GM19324 (cell line): ENCODE results near the gene PCDHGA4.
"Not testable (repeated sequence)": the region's sequence is repeated elsewhere in the genome, so short reads cannot be mapped to it uniquely, and the experiment has no call there.

Source experiments
- ATAC-seq: cut with Tn5 transposase; IDR thresholded peaks from one replicate; pipeline ENCODE4 v1.9.1; 2021; ENCODE audit warnings: mild to moderate bottlenecking, moderate library complexity; ENCODE audit not compliant: unreplicated experiment, low FRiP score

PCDHGA4 gene

DNA sequence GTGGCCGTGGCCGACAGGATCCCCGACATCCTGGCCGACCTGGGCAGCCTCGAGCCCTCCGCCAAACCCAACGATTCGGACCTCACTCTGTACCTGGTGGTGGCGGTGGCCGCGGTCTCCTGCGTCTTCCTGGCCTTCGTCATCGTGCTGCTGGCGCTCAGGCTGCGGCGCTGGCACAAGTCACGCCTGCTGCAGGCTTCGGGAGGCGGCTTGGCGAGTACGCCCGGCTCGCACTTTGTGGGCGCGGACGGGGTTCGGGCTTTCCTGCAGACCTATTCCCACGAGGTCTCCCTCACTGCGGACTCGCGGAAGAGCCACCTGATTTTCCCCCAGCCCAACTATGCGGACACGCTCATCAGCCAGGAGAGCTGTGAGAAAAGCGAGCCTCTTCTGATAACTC, 8.8 kb upstream of the PCDHGA4 start:
- ATAC-seq, result not testable (repeated sequence)

GRCh38 chr5:141349917-141350619, 4.8 kb upstream of the PCDHGA4 start, which contains the start of gene PCDHGB1:
Gene PCDHGB1, plus strand, starts transcription at chr5:141350099. Its CDS starts 162 bp downstream, at chr5:141350261.
- no peak for ATAC-seq

DNA sequence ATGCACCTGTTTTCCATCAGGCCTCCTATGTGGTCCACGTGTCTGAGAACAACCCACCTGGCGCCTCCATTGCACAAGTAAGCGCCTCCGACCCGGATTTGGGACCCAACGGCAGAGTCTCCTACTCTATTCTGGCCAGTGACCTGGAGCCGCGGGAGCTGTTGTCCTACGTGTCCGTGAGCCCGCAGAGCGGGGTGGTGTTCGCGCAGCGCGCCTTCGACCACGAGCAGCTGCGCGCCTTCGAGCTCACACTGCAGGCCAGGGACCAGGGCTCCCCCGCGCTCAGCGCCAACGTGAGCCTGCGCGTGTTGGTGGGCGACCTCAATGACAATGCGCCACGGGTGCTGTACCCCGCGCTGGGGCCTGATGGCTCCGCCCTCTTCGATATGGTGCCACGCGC, 3.2 kb upstream of the PCDHGA4 start:
- no peak for ATAC-seq

- no peak for ATAC-seq
These were observed 820 bp downstream of the PCDHGA4 start for GRCh38 chr5:141355641-141356040.

DNA sequence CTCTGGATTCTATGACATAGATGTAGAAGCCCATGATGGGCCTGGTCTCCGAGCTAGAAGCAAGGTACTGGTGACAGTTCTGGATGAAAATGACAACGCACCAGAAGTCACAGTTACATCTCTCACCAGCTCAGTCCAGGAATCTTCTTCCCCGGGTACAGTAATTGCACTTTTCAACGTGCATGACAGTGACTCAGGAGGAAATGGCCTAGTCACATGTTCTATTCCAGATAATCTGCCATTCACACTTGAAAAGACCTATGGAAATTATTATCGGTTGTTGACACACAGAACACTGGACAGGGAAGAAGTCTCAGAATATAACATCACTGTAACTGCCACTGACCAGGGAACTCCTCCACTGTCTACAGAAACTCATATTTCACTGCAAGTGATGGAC, 1.3 kb downstream of the PCDHGA4 start:
- ATAC-seq, result no peak

GRCh38 chr5:141356950-141357349, 2.1 kb downstream of the PCDHGA4 start:
- no peak for ATAC-seq

DNA sequence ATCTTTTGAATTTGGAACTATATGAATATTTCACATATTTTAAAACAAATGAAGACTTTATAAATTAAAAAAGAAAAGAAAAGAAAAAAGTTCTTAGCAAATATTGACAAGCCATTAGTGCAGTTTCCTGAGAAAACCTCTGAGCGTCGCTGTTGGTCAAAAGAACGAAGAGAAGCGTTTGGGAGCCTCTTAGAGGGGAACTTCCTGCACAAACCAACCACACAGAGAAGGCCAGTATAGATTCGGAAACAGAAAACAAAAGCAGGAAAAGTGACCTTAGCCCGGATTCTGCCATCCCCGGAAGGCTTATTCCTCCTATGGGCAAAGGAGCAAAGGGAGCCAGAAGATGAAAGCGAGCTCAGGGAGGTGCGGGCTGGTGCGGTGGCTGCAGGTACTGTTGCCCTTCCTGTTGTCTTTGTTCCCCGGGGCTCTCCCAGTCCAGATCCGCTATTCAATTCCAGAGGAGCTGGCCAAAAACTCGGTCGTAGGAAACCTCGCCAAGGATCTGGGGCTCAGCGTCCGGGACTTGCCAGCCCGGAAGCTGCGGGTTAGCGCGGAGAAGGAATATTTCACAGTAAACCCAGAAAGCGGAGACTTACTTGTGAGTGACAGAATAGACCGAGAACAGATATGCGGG, 5.1 kb downstream of the PCDHGA4 start, which contains the start of gene PCDHGB2:
Gene PCDHGB2 (plus strand): TSS at position 205 of the 637 bp plus-strand sequence. CDS start 142 bp downstream, at position 347.
- ATAC-seq, result no peak

GRCh38 chr5:141360685-141361084, 5.9 kb downstream of the PCDHGA4 start:
- ATAC-seq, result no peak

- ATAC-seq, result no peak
These were observed 7.9 kb downstream of the PCDHGA4 start for GRCh38 chr5:141362719-141363118.

DNA sequence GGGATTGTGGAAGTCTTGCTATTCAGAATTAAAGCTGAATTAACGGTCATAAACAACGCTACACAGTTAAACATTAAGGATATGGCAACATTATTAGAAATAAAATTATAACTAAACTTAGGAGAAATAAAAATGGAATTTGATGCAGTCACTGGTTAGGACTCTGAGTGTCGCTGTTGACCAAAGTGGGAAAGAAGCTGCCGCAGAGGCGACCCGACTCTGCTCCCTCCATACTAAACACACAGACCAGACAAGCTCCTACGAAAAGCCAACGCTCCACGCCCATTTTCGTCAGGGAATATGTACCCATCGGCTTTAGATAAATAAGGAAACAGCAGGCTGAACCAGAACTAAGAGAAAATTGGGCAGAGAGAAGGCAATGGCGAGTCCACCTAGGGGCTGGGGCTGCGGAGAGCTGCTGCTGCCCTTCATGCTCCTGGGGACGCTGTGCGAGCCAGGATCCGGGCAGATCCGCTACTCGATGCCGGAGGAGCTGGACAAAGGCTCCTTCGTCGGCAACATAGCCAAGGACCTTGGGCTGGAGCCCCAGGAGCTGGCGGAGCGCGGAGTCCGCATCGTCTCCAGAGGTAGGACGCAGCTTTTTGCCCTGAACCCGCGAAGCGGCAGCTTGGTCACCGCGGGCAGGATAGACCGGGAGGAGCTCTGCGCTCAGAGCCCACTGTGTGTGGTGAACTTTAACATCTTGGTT, 9.3 kb downstream of the PCDHGA4 start, which contains the start of gene PCDHGA5:
Gene PCDHGA5 (plus strand): TSS at position 211 of the 709 bp plus-strand sequence. CDS start 169 bp downstream, at position 380.
- no peak for ATAC-seq

- no peak for ATAC-seq
These were observed 11.4 kb downstream of the PCDHGA4 start for GRCh38 chr5:141366016-141366896.

DNA sequence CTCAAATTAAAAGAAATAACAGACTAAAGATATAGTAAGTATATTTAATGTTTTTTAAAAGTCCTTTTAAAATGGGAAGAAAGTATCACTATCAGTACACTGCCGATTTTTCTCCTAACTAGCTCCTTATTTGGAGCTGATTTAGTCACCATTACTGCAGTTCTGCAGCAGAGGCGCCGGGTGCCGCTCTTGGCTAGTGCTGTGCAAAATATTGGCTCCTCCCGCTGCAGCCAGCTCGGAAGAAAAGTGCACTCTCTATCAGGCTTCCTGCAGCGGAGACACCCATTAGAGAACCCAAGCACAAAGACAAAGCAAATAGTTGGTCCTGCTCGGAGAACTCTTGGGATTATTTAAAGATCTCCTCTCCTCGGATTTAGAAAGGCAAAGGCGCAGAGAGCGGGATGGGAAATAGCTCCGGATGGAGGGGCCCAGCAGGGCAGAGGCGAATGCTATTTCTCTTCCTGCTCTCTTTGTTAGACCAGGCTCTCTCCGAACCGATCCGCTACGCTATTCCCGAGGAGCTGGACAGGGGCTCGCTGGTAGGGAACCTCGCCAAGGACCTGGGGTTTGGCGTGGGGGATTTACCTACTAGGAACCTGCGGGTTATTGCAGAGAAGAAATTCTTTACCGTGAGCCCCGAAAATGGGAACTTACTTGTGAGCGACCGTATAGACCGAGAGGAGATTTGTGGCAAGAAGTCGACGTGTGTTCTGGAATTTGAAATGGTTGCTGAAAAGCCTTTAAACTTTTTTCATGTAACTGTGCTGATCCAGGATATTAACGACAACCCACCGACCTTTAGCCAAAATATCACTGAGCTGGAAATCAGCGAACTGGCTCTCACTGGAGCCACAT, 15.4 kb downstream of the PCDHGA4 start, which contains the start of gene PCDHGB3:
Gene PCDHGB3 (plus strand): TSS at position 249 of the 855 bp plus-strand sequence. CDS start 153 bp downstream, at position 402.
- no peak for ATAC-seq

DNA sequence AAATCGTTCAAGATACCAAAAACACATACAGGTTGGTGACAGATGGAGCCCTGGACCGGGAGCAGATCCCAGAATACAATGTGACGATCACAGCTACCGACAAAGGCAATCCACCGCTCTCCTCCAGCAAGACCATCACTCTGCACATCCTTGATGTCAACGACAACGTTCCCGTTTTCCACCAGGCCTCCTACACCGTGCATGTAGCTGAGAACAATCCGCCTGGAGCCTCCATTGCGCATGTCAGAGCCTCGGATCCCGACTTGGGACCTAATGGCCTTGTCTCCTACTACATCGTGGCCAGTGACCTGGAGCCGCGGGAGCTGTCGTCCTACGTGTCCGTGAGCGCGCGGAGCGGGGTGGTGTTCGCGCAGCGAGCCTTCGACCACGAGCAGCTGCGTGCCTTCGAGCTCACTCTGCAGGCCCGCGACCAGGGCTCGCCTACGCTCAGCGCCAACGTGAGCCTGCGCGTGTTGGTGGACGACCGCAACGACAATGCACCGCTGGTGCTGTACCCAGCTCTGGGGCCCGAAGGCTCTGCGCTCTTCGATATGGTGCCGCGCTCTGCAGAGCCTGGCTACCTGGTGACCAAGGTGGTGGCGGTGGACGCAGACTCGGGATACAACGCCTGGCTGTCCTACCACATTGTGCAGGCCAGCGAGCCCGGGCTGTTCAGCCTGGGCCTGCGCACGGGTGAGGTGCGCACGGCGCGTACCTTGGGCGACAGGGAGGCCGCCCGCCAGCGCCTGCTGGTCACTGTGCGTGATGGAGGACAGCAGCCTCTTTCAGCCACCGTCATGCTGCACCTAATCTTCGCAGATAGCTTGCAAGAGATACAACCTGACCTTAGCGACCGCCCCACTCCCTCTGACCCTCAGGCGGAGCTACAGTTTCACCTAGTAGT, 17.0 kb downstream of the PCDHGA4 start:
- no peak for ATAC-seq

- ATAC-seq, result no peak
These were observed 19.0 kb downstream of the PCDHGA4 start, which contains the start of gene PCDHGA6 for GRCh38 chr5:141373673-141374317. Gene PCDHGA6, plus strand, starts transcription at chr5:141373891. Its CDS starts 193 bp downstream, at chr5:141374084.

GRCh38 chr5:141374627-141375026, 19.8 kb downstream of the PCDHGA4 start:
- no peak for ATAC-seq

DNA sequence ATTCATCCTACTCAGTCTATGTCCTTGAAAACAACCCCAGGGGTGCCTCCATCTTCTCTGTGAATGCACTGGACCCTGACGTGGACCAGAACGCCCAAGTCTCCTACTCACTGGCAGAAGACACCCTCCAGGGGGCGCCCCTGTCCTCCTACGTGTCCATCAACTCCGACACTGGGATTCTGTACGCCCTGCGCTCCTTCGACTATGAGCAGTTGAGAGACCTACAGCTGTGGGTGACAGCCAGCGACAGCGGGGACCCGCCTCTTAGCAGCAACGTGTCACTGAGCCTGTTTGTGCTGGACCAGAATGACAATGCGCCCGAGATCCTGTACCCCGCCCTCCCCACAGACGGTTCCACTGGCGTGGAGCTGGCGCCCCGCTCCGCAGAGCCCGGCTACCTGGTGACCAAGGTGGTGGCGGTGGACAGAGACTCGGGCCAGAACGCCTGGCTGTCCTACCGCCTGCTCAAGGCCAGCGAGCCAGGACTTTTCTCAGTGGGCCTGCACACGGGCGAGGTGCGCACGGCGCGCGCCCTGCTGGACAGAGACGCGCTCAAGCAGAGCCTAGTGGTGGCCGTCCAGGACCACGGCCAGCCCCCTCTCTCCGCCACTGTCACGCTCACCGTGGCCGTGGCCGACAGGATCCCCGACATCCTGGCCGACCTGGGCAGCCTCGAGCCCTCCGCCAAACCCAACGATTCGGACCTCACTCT, 20.8 kb downstream of the PCDHGA4 start:
- ATAC-seq, result not testable (repeated sequence)
